Nephron progenitor cell (in vitro differentiated cells): ENCODE measurements around the gene RAF1.
A peak's percentile ranks its signal among the peaks of the same experiment; 100 is the strongest.

Experiments used
- DNase-seq: peaks from one replicate; pipeline ENCODE4 v3.0.0; 2021
- H3K27ac Mint-ChIP-seq: 2 replicates; pipeline ENCODE4 v1.8.0; 2021; ENCODE audit warnings: mild to moderate bottlenecking, moderate library complexity, mixed read lengths
- H3K27me3 Mint-ChIP-seq: 2 replicates; pipeline ENCODE4 v1.8.0; 2021; ENCODE audit warnings: mild to moderate bottlenecking, low read depth, mixed read lengths; ENCODE audit not compliant: poor library complexity
- H3K36me3 Mint-ChIP-seq: 2 replicates; pipeline ENCODE4 v1.8.0; 2021; ENCODE audit warnings: low read depth, mixed read lengths
- H3K4me1 Mint-ChIP-seq: 2 replicates; pipeline ENCODE4 v1.8.0; 2021; ENCODE audit warnings: mixed read lengths
- H3K4me3 Mint-ChIP-seq: 2 replicates; pipeline ENCODE4 v1.8.0; 2021; ENCODE audit warnings: mild to moderate bottlenecking, moderate library complexity, mixed read lengths
- H3K9me3 Mint-ChIP-seq: 2 replicates; pipeline ENCODE4 v1.8.0; 2021; ENCODE audit warnings: mild to moderate bottlenecking, moderate library complexity, mixed read lengths
- TF ChIP-seq, protein P1 (sequence below): fragments of 200-600 bp; sonication (generic); IDR thresholded peaks from 2 replicates; pipeline ENCODE4 v1.5.0; 2021; ENCODE audit warnings: antibody characterized with exemption

Gene RAF1

DNA sequence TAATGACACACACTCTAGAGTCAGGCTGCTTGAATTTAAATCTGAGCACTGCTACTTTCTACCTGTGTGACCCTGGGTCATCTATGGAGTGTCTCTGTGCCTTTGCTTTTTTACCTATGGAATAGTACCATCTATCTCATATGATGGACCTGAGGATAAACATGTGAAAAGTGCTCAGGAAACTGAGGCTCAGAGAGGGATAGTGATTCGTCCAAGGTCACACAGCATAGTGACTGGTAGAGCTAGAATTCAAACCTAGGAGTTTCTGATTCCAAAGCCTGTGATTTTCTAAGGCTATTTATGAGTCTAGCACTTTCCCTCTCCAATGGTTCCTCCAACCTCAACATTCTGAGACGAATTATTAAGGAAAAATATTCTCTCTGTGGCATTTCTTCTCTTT is 32.0 kb upstream of the RAF1 start:
- H3K9me3 Mint-ChIP-seq: no peaks in the 10 kb centered on the region
- TF ChIP-seq, protein P1, sequence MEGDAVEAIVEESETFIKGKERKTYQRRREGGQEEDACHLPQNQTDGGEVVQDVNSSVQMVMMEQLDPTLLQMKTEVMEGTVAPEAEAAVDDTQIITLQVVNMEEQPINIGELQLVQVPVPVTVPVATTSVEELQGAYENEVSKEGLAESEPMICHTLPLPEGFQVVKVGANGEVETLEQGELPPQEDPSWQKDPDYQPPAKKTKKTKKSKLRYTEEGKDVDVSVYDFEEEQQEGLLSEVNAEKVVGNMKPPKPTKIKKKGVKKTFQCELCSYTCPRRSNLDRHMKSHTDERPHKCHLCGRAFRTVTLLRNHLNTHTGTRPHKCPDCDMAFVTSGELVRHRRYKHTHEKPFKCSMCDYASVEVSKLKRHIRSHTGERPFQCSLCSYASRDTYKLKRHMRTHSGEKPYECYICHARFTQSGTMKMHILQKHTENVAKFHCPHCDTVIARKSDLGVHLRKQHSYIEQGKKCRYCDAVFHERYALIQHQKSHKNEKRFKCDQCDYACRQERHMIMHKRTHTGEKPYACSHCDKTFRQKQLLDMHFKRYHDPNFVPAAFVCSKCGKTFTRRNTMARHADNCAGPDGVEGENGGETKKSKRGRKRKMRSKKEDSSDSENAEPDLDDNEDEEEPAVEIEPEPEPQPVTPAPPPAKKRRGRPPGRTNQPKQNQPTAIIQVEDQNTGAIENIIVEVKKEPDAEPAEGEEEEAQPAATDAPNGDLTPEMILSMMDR: no peak
- peaks cover 5% of the 10 kb centered on the region for H3K27me3 Mint-ChIP-seq
- H3K36me3 Mint-ChIP-seq: no peaks in the 10 kb centered on the region
- no peak overlapping the region for H3K4me3 Mint-ChIP-seq
- no peak for DNase-seq
- H3K4me1 Mint-ChIP-seq: peaks cover 18% of the 10 kb centered on the region
- no peak overlapping the region for H3K27ac Mint-ChIP-seq

DNA sequence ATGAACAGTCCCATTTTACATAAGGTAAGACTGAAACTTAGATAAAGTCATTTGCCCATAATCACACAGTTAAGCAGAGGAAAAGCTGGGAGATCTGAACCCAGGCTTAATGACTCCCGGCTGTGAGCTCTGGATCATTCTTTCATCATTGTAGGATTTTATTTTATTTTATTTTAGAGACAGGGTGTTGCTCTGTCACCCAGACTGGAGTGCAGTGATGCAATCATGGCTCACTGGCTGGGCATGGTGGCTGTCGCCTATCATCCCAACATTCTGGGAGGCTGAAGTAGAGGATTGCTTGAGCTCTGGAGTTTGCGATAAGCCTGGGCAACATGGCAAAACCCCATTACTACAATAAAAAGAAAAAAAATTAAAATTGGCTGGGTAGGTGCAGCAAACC is 31.2 kb upstream of the RAF1 start:
- Mint-ChIP-seq H3K27me3 (peaks cover 5% of the 10 kb centered on the region), H3K4me1 (peaks cover 15% of the 10 kb centered on the region), H3K9me3 (no peaks in the 10 kb centered on the region), H3K36me3 (no peaks in the 10 kb centered on the region), H3K27ac (no peak overlapping the region), H3K4me3 (no peak overlapping the region)
- TF ChIP-seq, protein P1: no peak
- DNase-seq: no peak

DNA sequence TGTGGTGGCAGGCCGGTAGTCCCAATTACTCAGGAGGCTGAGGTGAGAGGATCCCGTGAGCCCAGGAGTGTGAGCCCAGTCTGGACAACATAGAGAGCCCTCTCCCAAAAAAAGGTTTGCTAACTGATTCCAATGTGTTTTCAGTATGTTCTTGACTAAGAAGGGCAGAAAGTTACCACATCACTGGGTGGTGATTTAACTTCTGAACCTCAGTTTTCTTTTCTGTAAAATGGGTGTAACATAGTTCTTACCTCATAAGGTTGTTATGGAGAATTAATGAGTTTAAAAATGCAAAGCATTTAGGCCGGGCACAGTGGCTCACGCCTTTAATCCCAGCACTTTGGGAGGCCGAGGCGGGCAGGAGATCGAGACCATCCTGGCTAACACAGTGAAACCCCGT is 28.5 kb upstream of the RAF1 start:
- peaks cover 5% of the 10 kb centered on the region for H3K27me3 Mint-ChIP-seq
- no peak for DNase-seq
- H3K4me1 Mint-ChIP-seq: peaks cover 15% of the 10 kb centered on the region
- no peak overlapping the region for H3K4me3 Mint-ChIP-seq
- H3K27ac Mint-ChIP-seq: no peak overlapping the region
- no peaks in the 10 kb centered on the region for H3K36me3 Mint-ChIP-seq
- no peaks in the 10 kb centered on the region for H3K9me3 Mint-ChIP-seq
- TF ChIP-seq, protein P1: no peak

DNA sequence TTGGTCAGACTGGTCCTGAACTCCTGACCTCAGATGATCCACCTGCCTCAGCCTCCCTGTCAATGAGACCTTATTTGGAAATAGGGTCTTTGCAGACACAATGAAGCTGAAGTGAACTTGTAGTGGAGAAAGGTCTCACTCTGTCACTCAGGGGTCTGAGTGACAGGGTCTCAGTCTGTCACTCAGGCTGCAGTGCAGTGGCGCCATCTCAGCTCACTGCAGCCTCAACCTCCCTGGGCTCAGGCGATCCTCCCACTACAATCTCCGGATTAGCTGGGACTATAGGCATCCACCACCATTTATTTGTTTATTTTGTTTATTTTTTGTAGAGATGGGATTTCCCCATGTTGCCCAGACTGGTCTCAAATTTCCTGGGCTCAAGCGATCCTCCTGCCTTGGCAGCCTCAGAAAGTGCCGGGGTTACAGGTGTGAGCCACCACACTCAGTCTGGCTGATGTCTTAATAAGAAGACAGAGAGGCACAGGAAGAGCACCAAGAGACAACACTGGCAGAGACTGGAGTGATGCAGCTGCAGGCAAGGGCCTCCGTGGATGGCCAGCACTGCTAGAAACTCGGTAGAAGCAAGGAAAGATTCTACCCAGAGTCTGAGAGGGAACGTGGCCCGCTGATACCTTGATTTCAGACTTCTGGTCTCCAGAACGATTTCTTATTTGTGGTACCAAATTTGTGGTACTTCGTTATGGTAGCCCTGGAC is 26.2 kb upstream of the RAF1 start:
- peaks cover 15% of the 10 kb centered on the region for H3K4me1 Mint-ChIP-seq
- no peaks in the 10 kb centered on the region for H3K9me3 Mint-ChIP-seq
- H3K36me3 Mint-ChIP-seq: no peaks in the 10 kb centered on the region

DNA sequence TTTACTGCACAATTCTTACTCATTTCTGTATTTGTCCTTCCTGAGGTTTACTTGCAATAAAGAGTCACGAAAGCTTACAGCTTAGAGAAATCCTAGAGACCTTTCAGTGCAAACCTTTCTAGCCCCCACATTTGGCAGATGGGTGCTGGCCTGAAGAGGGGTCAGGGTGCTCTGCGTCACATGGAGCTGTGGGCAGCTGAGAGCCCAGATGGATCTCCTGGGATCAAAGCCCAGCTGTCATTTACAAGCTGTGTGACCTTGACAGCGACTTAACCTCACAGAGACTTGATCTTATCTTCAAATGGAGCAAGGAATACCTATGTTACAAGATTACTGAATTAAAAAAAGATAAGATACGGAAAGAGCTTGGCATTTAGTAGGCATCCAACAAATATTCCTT is 24.0 kb upstream of the RAF1 start:
- TF ChIP-seq, protein P1: no peak
- no peak for DNase-seq
- Mint-ChIP-seq H3K9me3 (peaks cover 3% of the 10 kb centered on the region), H3K4me1 (no peaks in the 10 kb centered on the region), H3K4me3 (no peak overlapping the region), H3K27me3 (no peaks in the 10 kb centered on the region), H3K27ac (no peak overlapping the region), H3K36me3 (no peaks in the 10 kb centered on the region)

More for the DNA sequence above, 26.2 kb upstream of the RAF1 start:
- TF ChIP-seq, protein P1: no peak
- DNase-seq: no peak
- H3K27me3 Mint-ChIP-seq: peaks cover 5% of the 10 kb centered on the region
- H3K27ac Mint-ChIP-seq: peak overlapping the region; percentile 29
- H3K4me3 Mint-ChIP-seq: no peak overlapping the region

DNA sequence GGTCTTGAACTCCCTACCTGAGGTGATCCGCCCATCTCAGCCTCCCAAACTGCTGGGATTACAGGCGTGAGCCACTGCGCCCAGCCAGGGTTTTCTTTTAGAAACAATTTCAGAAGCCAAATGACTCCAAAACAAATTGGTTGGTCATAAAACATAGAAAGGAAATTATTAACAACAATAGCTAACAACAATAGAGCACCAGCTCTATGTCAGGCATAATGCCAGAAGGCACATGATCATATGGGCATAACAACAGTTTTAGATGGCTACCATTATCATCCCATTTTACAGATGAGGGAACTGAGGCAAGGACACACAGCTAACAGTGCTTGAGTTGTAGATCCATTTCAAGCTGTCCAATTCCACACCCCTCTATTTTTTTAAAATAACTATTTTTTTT is 22.2 kb upstream of the RAF1 start:
- Mint-ChIP-seq H3K27ac (no peak overlapping the region), H3K4me3 (no peak overlapping the region), H3K4me1 (peaks cover 3% of the 10 kb centered on the region), H3K27me3 (no peaks in the 10 kb centered on the region), H3K9me3 (peaks cover 3% of the 10 kb centered on the region), H3K36me3 (no peaks in the 10 kb centered on the region)
- TF ChIP-seq, protein P1: no peak
- DNase-seq: no peak
